SU-DHL-6 (cell line): ENCODE measurements around the gene CDK14.

Source experiments
- H2AFZ ChIP-seq: fragments of 200-600 bp; sonication (generic); 2 replicates; pipeline ENCODE4 v1.6.1; 2014; ENCODE audit warnings: low read depth, mild to moderate bottlenecking, moderate library complexity, mixed read lengths, antibody characterized with exemption, low read length; ENCODE audit not compliant: severe bottlenecking
- H3F3A ChIP-seq: fragments of 200-600 bp; shearing (Covaris generic); 2 replicates; pipeline ENCODE4 v1.6.0; 2016; ENCODE audit warnings: antibody characterized with exemption, mild to moderate bottlenecking; ENCODE audit not compliant: insufficient read depth
- H3K27ac ChIP-seq: fragments of 200-600 bp; sonication (generic); 2 replicates; pipeline ENCODE4 v1.5.1; 2016; ENCODE audit warnings: low read depth, mild to moderate bottlenecking, low read length, moderate library complexity, mixed read lengths
- H3K27me3 ChIP-seq: fragments of 200-600 bp; sonication (generic), shearing (Covaris generic); 2 replicates; pipeline ENCODE4 v1.6.0; 2014; ENCODE audit warnings: mild to moderate bottlenecking, low read length
- H3K36me3 ChIP-seq: fragments of 200-600 bp; sonication (generic); 2 replicates; pipeline ENCODE4 v1.6.1; 2014; ENCODE audit warnings: mild to moderate bottlenecking, low read length, mixed read lengths
- H3K4me2 ChIP-seq: fragments of 300-600, 200-600 bp; shearing (Covaris generic), sonication (generic); 2 replicates; pipeline ENCODE4 v1.6.0; 2014; ENCODE audit warnings: low read length, low read depth, mild to moderate bottlenecking; ENCODE audit not compliant: poor library complexity, severe bottlenecking
- H3K4me3 ChIP-seq: fragments of 200-600 bp; sonication (generic); 2 replicates; pipeline ENCODE4 v1.5.1; 2014; ENCODE audit warnings: antibody characterized with exemption, low read length, mild to moderate bottlenecking, mixed read lengths; ENCODE audit not compliant: insufficient read depth, poor library complexity, severe bottlenecking
- H3K79me2 ChIP-seq: fragments of 200-600 bp; sonication (generic); 2 replicates; pipeline ENCODE4 v1.6.1; 2014; ENCODE audit warnings: mild to moderate bottlenecking, low read length, moderate library complexity; ENCODE audit not compliant: insufficient read depth
- H3K9ac ChIP-seq: fragments of 200-600 bp; sonication (generic); 2 replicates; pipeline ENCODE4 v1.7.0; 2014; ENCODE audit warnings: mild to moderate bottlenecking, low read length
- H3K9me2 ChIP-seq: fragments of 200-600 bp; sonication (generic); replicated peaks from 2 replicates; pipeline ENCODE4 v1.6.1; 2014; ENCODE audit warnings: low read length; ENCODE audit not compliant: insufficient read depth
- H3K9me3 ChIP-seq: fragments of 200-600 bp; sonication (generic); 2 replicates; pipeline ENCODE4 v1.6.1; 2014; ENCODE audit warnings: low read length, mixed read lengths; ENCODE audit not compliant: insufficient read depth
- H4K20me1 ChIP-seq: fragments of 200-600 bp; sonication (generic); 2 replicates; pipeline ENCODE4 v1.6.1; 2014; ENCODE audit warnings: low read depth, mild to moderate bottlenecking, antibody characterized with exemption, low read length, moderate library complexity, mixed read lengths
- EZH2phosphoT487 ChIP-seq: fragments of 200-600 bp; sonication (generic), shearing (Covaris generic); conservative IDR thresholded peaks from 2 replicates; pipeline ENCODE4 v1.6.1; 2018; ENCODE audit warnings: mild to moderate bottlenecking, antibody characterized with exemption, low read length, moderate library complexity, mixed read lengths
- TF ChIP-seq, protein P1 (sequence below): fragments of 200-600 bp; sonication (generic); IDR thresholded peaks from one replicate; pipeline ENCODE4 v1.5.1; 2017; ENCODE audit warnings: antibody characterized with exemption, mild to moderate bottlenecking, low read length, moderate library complexity; ENCODE audit not compliant: insufficient read depth, poor library complexity, severe bottlenecking

The CDK14 gene

DNA sequence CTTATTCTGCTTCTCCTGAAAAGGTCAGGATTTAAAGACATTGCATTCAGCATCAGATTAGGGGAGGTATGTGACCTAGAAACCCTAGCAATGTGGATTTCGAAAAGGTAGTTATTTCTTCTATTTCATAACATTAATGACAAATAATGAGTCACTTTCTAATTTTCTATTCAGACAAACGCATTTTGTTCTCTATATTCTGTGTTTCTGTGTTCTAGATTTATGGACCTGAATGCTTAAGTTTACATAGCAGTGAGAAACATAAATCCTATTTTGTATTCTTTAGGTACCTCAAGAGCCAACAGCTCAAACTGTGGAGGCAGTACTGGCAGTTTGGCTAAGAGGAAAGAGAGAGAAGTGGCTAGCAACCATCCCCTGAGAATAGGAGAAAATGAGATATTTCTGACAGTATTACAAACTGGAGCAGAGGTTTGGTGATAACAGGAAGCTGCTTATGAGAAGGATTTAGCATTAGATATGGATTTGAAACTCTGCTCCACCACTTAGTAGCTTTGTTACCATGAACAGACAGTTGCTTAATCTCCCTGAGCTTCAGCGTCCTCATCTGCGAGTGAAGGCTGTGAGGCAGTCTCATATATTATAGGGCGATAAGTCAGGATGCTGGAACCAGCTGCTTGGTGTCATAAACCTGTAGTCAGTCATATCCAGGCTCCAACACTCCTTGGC, 28.2 kb downstream of the CDK14 start:
- no peak overlapping the region for H3K27ac ChIP-seq
- H3K9ac ChIP-seq, result no peak overlapping the region
- no peaks in the 10 kb centered on the region for H3K36me3 ChIP-seq
- no peaks in the 10 kb centered on the region for H3F3A ChIP-seq
- H3K9me2 ChIP-seq, result no peaks in the 10 kb centered on the region
- no peak overlapping the region for H3K4me2 ChIP-seq
- no peak overlapping the region for H2AFZ ChIP-seq
- no peaks in the 10 kb centered on the region for H3K79me2 ChIP-seq
- no peaks in the 10 kb centered on the region for H3K9me3 ChIP-seq
- H3K4me3 ChIP-seq, result no peak overlapping the region
- no peaks in the 10 kb centered on the region for H3K27me3 ChIP-seq
- TF ChIP-seq EZH2phosphoT487, result no peak
- TF ChIP-seq, protein P1, sequence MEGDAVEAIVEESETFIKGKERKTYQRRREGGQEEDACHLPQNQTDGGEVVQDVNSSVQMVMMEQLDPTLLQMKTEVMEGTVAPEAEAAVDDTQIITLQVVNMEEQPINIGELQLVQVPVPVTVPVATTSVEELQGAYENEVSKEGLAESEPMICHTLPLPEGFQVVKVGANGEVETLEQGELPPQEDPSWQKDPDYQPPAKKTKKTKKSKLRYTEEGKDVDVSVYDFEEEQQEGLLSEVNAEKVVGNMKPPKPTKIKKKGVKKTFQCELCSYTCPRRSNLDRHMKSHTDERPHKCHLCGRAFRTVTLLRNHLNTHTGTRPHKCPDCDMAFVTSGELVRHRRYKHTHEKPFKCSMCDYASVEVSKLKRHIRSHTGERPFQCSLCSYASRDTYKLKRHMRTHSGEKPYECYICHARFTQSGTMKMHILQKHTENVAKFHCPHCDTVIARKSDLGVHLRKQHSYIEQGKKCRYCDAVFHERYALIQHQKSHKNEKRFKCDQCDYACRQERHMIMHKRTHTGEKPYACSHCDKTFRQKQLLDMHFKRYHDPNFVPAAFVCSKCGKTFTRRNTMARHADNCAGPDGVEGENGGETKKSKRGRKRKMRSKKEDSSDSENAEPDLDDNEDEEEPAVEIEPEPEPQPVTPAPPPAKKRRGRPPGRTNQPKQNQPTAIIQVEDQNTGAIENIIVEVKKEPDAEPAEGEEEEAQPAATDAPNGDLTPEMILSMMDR, result no peak
- no peaks in the 10 kb centered on the region for H4K20me1 ChIP-seq

DNA sequence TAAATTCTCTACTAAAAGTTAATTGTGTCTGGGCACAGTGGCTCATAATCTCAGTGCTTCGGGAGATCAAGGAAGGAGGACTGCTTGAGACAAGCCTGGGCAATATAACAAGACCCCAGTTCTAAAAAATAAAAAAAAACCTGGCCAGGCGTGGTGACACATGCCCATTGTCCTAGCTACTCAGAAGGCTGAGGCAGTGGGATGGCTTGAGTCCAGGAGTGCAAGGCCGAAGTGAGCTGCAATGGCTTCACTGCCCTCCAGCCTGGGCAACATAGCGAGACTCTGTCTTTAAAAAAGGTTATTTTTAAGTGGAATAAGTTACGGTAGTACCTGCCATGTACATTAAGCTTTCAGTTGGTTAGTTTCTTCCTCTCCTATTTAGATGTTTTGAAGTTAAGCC, 28.9 kb downstream of the CDK14 start:
- Histone ChIP-seq H3K9me3 (no peaks in the 10 kb centered on the region), H3F3A (no peaks in the 10 kb centered on the region), H3K4me3 (no peak overlapping the region), H3K27me3 (no peaks in the 10 kb centered on the region), H3K9me2 (no peaks in the 10 kb centered on the region), H3K36me3 (no peaks in the 10 kb centered on the region), H2AFZ (no peak overlapping the region), H3K27ac (no peak overlapping the region), H3K4me2 (no peak overlapping the region), H3K79me2 (no peaks in the 10 kb centered on the region), H4K20me1 (no peaks in the 10 kb centered on the region), H3K9ac (no peak overlapping the region)
- no peak for TF ChIP-seq EZH2phosphoT487
- TF ChIP-seq, protein P1, result no peak

DNA sequence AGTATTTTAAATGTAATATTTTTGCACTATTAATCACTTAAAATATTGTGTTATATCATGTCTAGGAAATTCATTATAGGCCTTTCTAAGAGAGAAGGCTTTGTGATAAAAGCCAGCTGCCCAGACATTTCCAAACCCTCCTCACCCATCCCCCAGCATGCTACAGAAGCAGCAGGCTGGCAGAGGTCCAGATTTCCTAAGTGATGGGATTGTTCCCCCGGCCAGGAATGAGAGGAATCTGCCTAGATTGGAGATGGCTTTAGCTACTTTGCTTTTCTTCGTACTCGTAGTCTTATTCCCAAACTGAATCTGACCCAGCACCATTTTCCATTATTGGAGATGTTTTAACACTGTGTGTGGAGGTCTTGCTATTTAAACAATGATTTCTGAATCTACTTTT, 29.4 kb downstream of the CDK14 start:
- no peaks in the 10 kb centered on the region for H3K79me2 ChIP-seq
- no peak overlapping the region for H3K4me3 ChIP-seq

More for the DNA sequence above, 29.4 kb downstream of the CDK14 start:
- Histone ChIP-seq H3F3A (no peaks in the 10 kb centered on the region), H3K9me2 (no peaks in the 10 kb centered on the region), H4K20me1 (no peaks in the 10 kb centered on the region), H3K9me3 (no peaks in the 10 kb centered on the region), H3K27ac (no peak overlapping the region), H2AFZ (no peak overlapping the region), H3K4me2 (no peak overlapping the region), H3K27me3 (no peaks in the 10 kb centered on the region), H3K9ac (no peak overlapping the region), H3K36me3 (no peaks in the 10 kb centered on the region)
- no peak for TF ChIP-seq EZH2phosphoT487
- TF ChIP-seq, protein P1, result no peak
